ENCODE results near the gene FIGNL2.

- TF ChIP-seq CTCF (conservative IDR thresholded peaks at IDR 0.05; ENCODE audit: low read depth in 2 of 2) (no peak), REST (IDR thresholded peaks at IDR 0.05; ENCODE audit: unreplicated experiment) (no peak), JUNB (IDR thresholded peaks at IDR 0.05; ENCODE audit: unreplicated experiment) (no peak), POLR2AphosphoS5 (IDR thresholded peaks at IDR 0.05; ENCODE audit: low read depth) (no peak), EZH2 (IDR thresholded peaks at IDR 0.05; ENCODE audit: low read depth, unreplicated experiment) (no peak), EZH2phosphoT487 (IDR thresholded peaks at IDR 0.05; ENCODE audit: unreplicated experiment) (no peak), ZNF331 (CRISPR knock-in tag; IDR thresholded peaks at IDR 0.05; ENCODE audit: low read depth) (no peak), ETS1 (IDR thresholded peaks at IDR 0.05) (no peak), CREB1 (CRISPR knock-in tag; IDR thresholded peaks at IDR 0.05; ENCODE audit: low read depth) (no peak)
Measured at GRCh38 chr12:51888316-51889215, 40.0 kb upstream of the FIGNL2 start.
